ENCODE results near the gene SLC25A39.

The SLC25A39 gene

DNA sequence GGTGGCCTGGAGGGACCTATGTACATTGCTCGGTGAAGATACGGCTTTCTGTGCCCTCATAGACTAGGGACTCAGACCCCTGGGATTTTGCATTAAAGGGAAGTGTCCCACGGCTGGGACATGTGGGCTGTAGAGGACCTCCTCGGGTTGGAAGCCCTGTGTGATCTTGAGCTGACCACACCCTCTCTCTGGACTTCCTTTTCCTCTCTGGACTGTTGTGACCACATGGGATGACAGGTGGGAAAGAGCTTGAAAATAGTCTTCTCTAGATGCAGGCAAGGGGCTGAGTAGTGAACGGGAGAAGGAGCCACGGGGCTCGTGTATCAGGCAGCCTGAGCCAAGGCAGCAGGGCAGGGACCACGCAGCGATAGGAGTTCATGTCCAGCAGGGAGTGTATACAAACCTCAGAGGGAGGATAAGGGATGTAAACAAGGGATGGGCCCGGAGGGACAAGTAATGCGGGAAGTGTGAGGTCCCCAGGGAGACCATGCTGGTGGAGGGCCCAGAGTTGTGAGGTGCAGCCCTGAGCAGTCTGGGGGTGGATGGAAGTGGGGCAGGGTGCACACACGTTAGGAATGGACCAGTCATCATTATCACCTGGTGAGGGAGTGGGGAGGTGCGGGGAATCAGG, 52.2 kb downstream of the SLC25A39 start:
- DNase-seq = no peak
